Left ventricle myocardium superior (tissue), 1 donor: Measurements from ENCODE around the gene GAL3ST1. TPM values are rescaled to one million over a fixed set of nuclear protein-coding genes. Genes with fewer than 3 reads are reported as not detected.
"Not testable (repeated sequence)": the region's sequence is repeated elsewhere in the genome, so short reads cannot be mapped to it uniquely, and the experiment has no call there.

Experiments used
- ATAC-seq: fragments of 200-7000 bp; cut with Tn5 transposase; one replicate; pipeline ENCODE4 v1.9.1; 2020; ENCODE audit warnings: mild to moderate bottlenecking, moderate library complexity
- DNase-seq: peaks from one replicate; pipeline ENCODE4 v3.0.0-alpha.2; 2020
- intact Hi-C: fragments of 100-400 bp; cut with micrococcal nuclease; formaldehyde crosslinking; loops from one replicate; pipeline ENCODE4 v1.11.0; 2022
- total RNA-seq: library from RNA; stranded (reverse); fragmentation: NEBNext Ultra II Directional; extraction: Animal tissue kit (Norgen Biotek cat#: 25700); gene quantifications from one replicate; pipeline ENCODE4 v1.2.1, GENCODE V29; 2021
- donor health status: DM: no; HTN: yes; CAD: no; lungs with severe emphysema.

Gene GAL3ST1
- total RNA-seq, 1 donor from 2014 or later, result 0.57 TPM

- ATAC-seq (peak; percentile 36), DNase-seq (no peak)
- intact Hi-C loops, result no loop called here
Observed at GRCh38 chr22:30541961-30542810, 32.3 kb downstream of the GAL3ST1 start.

- intact Hi-C loops, ATAC-seq, DNase-seq: not testable (repeated sequence)
Observed at GRCh38 chr22:30541511-30541910, 33.0 kb downstream of the GAL3ST1 start.

GRCh38 chr22:30539368-30539767, 35.1 kb downstream of the GAL3ST1 start:
- ATAC-seq, result no peak
- DNase-seq, result no peak

GRCh38 chr22:30538280-30538679, 36.2 kb downstream of the GAL3ST1 start:
- DNase-seq, result no peak
- intact Hi-C loops, result no loop called here
- ATAC-seq, result no peak

More at GRCh38 chr22:30539368-30539767, 35.1 kb downstream of the GAL3ST1 start:
- intact Hi-C loops, result no loop called here

- DNase-seq, result no peak
- intact Hi-C loops, result no loop called here
Observed at GRCh38 chr22:30537083-30537731, 37.3 kb downstream of the GAL3ST1 start.

GRCh38 chr22:30535182-30535581, 39.3 kb downstream of the GAL3ST1 start:
- no peak for DNase-seq
- no peak for ATAC-seq
- intact Hi-C loops, result no loop called here

More at GRCh38 chr22:30537083-30537731, 37.3 kb downstream of the GAL3ST1 start:
- ATAC-seq, result no peak

- intact Hi-C loops, result no loop called here
- ATAC-seq (no peak), DNase-seq (no peak)
Observed at GRCh38 chr22:30531651-30532608, 42.5 kb downstream of the GAL3ST1 start.

- ATAC-seq (no peak), DNase-seq (no peak)
- intact Hi-C loops, result no loop called here
Observed at GRCh38 chr22:30526656-30527055, 47.8 kb downstream of the GAL3ST1 start.

GRCh38 chr22:30523646-30524489, 50.6 kb downstream of the GAL3ST1 start:
- DNase-seq (no peak), ATAC-seq (no peak)
- intact Hi-C loops, result no loop called here

GRCh38 chr22:30521368-30522156, 52.9 kb downstream of the GAL3ST1 start:
- intact Hi-C loops, result no loop called here
- ATAC-seq (no peak), DNase-seq (no peak)

GRCh38 chr22:30519842-30520425, 54.5 kb downstream of the GAL3ST1 start:
- ATAC-seq, result no peak
- intact Hi-C loops, result loop anchor here (5.0 kb wide), 1 partner anchor 393 kb away; no protein-coding TSS in a partner anchor
- no peak for DNase-seq

GRCh38 chr22:30516731-30517130, 57.7 kb downstream of the GAL3ST1 start:
- DNase-seq, result no peak
- intact Hi-C loops, result loop anchor here (5.0 kb wide), 1 partner anchor 389 kb away; no protein-coding TSS in a partner anchor
- no peak for ATAC-seq

- intact Hi-C loops, result loop anchor here (5.0 kb wide), 1 partner anchor 389 kb away; no protein-coding TSS in a partner anchor
- ATAC-seq, result no peak
- DNase-seq, result no peak
Observed at GRCh38 chr22:30516273-30516672, 58.2 kb downstream of the GAL3ST1 start.

- intact Hi-C loops, result no loop called here
- no peak for ATAC-seq
- DNase-seq, result no peak
Observed at GRCh38 chr22:30514252-30514651, 60.2 kb downstream of the GAL3ST1 start.

- no peak for ATAC-seq
- intact Hi-C loops, result no loop called here
- DNase-seq, result no peak
Observed at GRCh38 chr22:30513462-30513861, 61.0 kb downstream of the GAL3ST1 start.

- intact Hi-C loops, result no loop called here
- ATAC-seq, result no peak
- no peak for DNase-seq
Observed at GRCh38 chr22:30511911-30512310, 62.6 kb downstream of the GAL3ST1 start.

GRCh38 chr22:30511109-30511508, 63.4 kb downstream of the GAL3ST1 start:
- DNase-seq, result no peak
- no peak for ATAC-seq
- intact Hi-C loops, result no loop called here
